DMS79 (cell line): Measurements from ENCODE around the gene CALHM6.

Source experiments
- DNase-seq: peaks from one replicate; lab custom pipeline; 2025; lab: John Stamatoyannopoulos, UW

The CALHM6 gene

GRCh38 chr6:116445102-116445501 lies 16.1 kb upstream of the CALHM6 start:
- DNase-seq: no peak

- DNase-seq: no peak
These were observed 14.8 kb upstream of the CALHM6 start for GRCh38 chr6:116446399-116446798.

GRCh38 chr6:116447052-116447451 lies 14.1 kb upstream of the CALHM6 start:
- DNase-seq: no peak

- DNase-seq: no peak
These were observed 13.6 kb upstream of the CALHM6 start for GRCh38 chr6:116447496-116448011.

GRCh38 chr6:116449565-116449964 lies 11.6 kb upstream of the CALHM6 start:
- DNase-seq: no peak

GRCh38 chr6:116450185-116450710 lies 10.9 kb upstream of the CALHM6 start:
- DNase-seq: peak; percentile 85

- DNase-seq: peak; percentile 43
These were observed 10.1 kb upstream of the CALHM6 start for GRCh38 chr6:116450769-116451740.

GRCh38 chr6:116451916-116452315 lies 9.3 kb upstream of the CALHM6 start:
- DNase-seq: no peak

GRCh38 chr6:116452531-116452930 lies 8.6 kb upstream of the CALHM6 start:
- no peak for DNase-seq

GRCh38 chr6:116456106-116456505 lies 5.1 kb upstream of the CALHM6 start:
- DNase-seq: no peak

- no peak for DNase-seq
These were observed 4.2 kb upstream of the CALHM6 start for GRCh38 chr6:116456927-116457326.

- DNase-seq: no peak
These were observed 2.9 kb upstream of the CALHM6 start for GRCh38 chr6:116458264-116458663.

GRCh38 chr6:116459927-116460326 lies 1.2 kb upstream of the CALHM6 start:
- DNase-seq: no peak

- DNase-seq: no peak
These were observed 1.0 kb downstream of the CALHM6 start for GRCh38 chr6:116461932-116462885.

- no peak for DNase-seq
These were observed 2.1 kb downstream of the CALHM6 start for GRCh38 chr6:116463301-116463700.

- DNase-seq: no peak
These were observed 4.1 kb downstream of the CALHM6 start for GRCh38 chr6:116465246-116465645.

GRCh38 chr6:116467096-116467495 lies 5.9 kb downstream of the CALHM6 start:
- DNase-seq: no peak

GRCh38 chr6:116467514-116467913 lies 6.3 kb downstream of the CALHM6 start:
- no peak for DNase-seq

- DNase-seq: no peak
These were observed 7.1 kb downstream of the CALHM6 start for GRCh38 chr6:116468293-116468692.

GRCh38 chr6:116471531-116471930 lies 10.4 kb downstream of the CALHM6 start:
- no peak for DNase-seq

- no peak for DNase-seq
These were observed 11.5 kb downstream of the CALHM6 start for GRCh38 chr6:116472706-116473105.

- DNase-seq: no peak
These were observed 14.0 kb downstream of the CALHM6 start for GRCh38 chr6:116475141-116475540.
